HepG2 (cell line): Measurements from ENCODE around the gene ROBO3. TPM values are rescaled to one million over a fixed set of nuclear protein-coding genes. Genes with fewer than 3 reads are reported as not detected.

Experiments used
- ATAC-seq: fragments of 200-7000 bp; cut with Tn5 transposase; 3 replicates; pipeline ENCODE4 v1.9.1; 2020; ENCODE audit warnings: mild to moderate bottlenecking, moderate library complexity
- BruUV-seq: library from RNA; stranded (reverse); fragments of 400-500 nt; replicated peaks from 2 replicates; lab custom pipeline; 2021; lab: Mats Ljungman, UMichigan
- CTCF ChIA-PET: fragments of 300-600 bp; formaldehyde crosslinking; extraction: SDS; loops from one replicate; lab custom pipeline; 2021; ENCODE audit warnings: low total read pairs, inconsistent platforms, low intra/inter-chr PET ratio; lab: Yijun Ruan, JAX
- POLR2A ChIA-PET: fragments of 350-600 bp; sonication (Branson Sonifier 250); formaldehyde crosslinking; loops from one replicate; lab custom pipeline; 2020; ENCODE audit warnings: antibody characterized with exemption, inconsistent platforms; lab: Yijun Ruan, JAX
- DNase-seq: peaks from one replicate; pipeline ENCODE4 v3.0.0-alpha.2; 2015; ENCODE audit warnings: low spot score
- FAIRE-seq: peaks from 3 replicates; lab custom pipeline; 2011; peaks lifted over from hg19 to GRCh38; lab: Jason Lieb, UNC
- H2AFZ ChIP-seq: one replicate; pipeline ENCODE4 v1.6.1; 2011; ENCODE audit warnings: low read length, inconsistent platforms
- H3K27ac ChIP-seq: fragments of 300-600 bp; 3 replicates; pipeline ENCODE4 v1.8.0; 2011; ENCODE audit warnings: mixed run types, mild to moderate bottlenecking, mixed read lengths, low read length, inconsistent platforms; ENCODE audit not compliant: insufficient read depth; ENCODE audit errors: extremely low read length
- H3K27me3 ChIP-seq, 2 experiments: fragments of 200-600 bp in 1 of 2; 2 replicates in 1 of 2; 3 replicates in 1 of 2; pipeline versions ENCODE4 v1.6.0 to v1.8.0; 2011; ENCODE audit warnings: low read length in 2 of 2, mild to moderate bottlenecking in 2 of 2, moderate library complexity in 2 of 2, inconsistent platforms in 1 of 2; ENCODE audit not compliant: insufficient read depth in 2 of 2, control insufficient read depth in 1 of 2
- H3K36me3 ChIP-seq, 2 experiments: fragments of 200-600 bp in 1 of 2; replicated peaks in 1 of 2; 2 replicates in 1 of 2; 3 replicates in 1 of 2; pipeline versions ENCODE4 v1.5.1 to v1.8.0; 2011; ENCODE audit warnings: low read length in 2 of 2, inconsistent platforms in 1 of 2; ENCODE audit not compliant: insufficient read depth in 2 of 2, control insufficient read depth in 1 of 2
- H3K4me1 ChIP-seq: 2 replicates; pipeline ENCODE4 v1.5.1; 2012; ENCODE audit warnings: low read length, inconsistent platforms; ENCODE audit not compliant: insufficient read depth
- H3K4me2 ChIP-seq: 2 replicates; pipeline ENCODE4 v1.6.0; 2011; ENCODE audit warnings: low read depth, low read length, inconsistent platforms
- H3K4me3 ChIP-seq, 3 experiments: fragments of 200-600 bp in 1 of 3; sonication (generic), shearing (Covaris generic) in 1 of 3; replicated peaks in 1 of 3; 2 replicates each; pipeline ENCODE4 v1.5.1; 2011 to 2016; ENCODE audit warnings: low read length in 3 of 3, inconsistent platforms in 2 of 3, low read depth in 2 of 3, mild to moderate bottlenecking in 2 of 3, control low read depth in 1 of 3, mixed read lengths in 1 of 3; ENCODE audit not compliant: insufficient read depth in 1 of 3
- H3K79me2 ChIP-seq: one replicate; pipeline ENCODE4 v1.6.1; 2011; ENCODE audit warnings: low read length, inconsistent platforms; ENCODE audit not compliant: insufficient read depth
- H3K9ac ChIP-seq: 2 replicates; pipeline ENCODE4 v1.6.0; 2011; ENCODE audit warnings: mild to moderate bottlenecking, low read depth, low read length, inconsistent platforms; ENCODE audit not compliant: insufficient read depth
- H3K9me3 ChIP-seq: 2 replicates; pipeline ENCODE4 v1.5.1; 2012; ENCODE audit warnings: mild to moderate bottlenecking, low read length
- H4K20me1 ChIP-seq: 2 replicates; pipeline ENCODE4 v1.6.0; 2011; ENCODE audit warnings: inconsistent platforms, mild to moderate bottlenecking, low read length, moderate library complexity; ENCODE audit not compliant: insufficient read depth
- EZH2 ChIP-seq: conservative IDR thresholded peaks from 2 replicates; pipeline ENCODE4 v1.6.1; 2012; ENCODE audit warnings: mild to moderate bottlenecking, low read depth, low read length, moderate library complexity
- GATA4 ChIP-seq: sonication (generic); IDR thresholded peaks from 2 replicates; pipeline ENCODE4 v1.6.1; 2016; ENCODE audit warnings: antibody characterized with exemption, low read depth, borderline replicate concordance
- HDAC6 ChIP-seq: fragments of 200-600 bp; sonication (generic); IDR thresholded peaks from 2 replicates; pipeline ENCODE4 v1.7.0; 2017; ENCODE audit warnings: mild to moderate bottlenecking, antibody characterized with exemption, low read length, low read depth
- KLF6 ChIP-seq: IDR thresholded peaks from 2 replicates; pipeline ENCODE4 v1.8.0; 2016; ENCODE audit warnings: missing biosample characterization, missing genetic modification reagents
- NFIC ChIP-seq: IDR thresholded peaks from 2 replicates; pipeline ENCODE4 v1.6.1; 2012; ENCODE audit warnings: mild to moderate bottlenecking, low read length, inconsistent platforms
- SMAD1 ChIP-seq: sonication (generic); formaldehyde crosslinking; IDR thresholded peaks from 2 replicates; pipeline ENCODE4 v1.4.0; 2020; ENCODE audit warnings: missing genetic modification reagents, low read depth, mild to moderate bottlenecking, borderline replicate concordance
- TEF ChIP-seq: sonication (generic); formaldehyde crosslinking; IDR thresholded peaks from 2 replicates; pipeline ENCODE4 v1.5.0; 2020; ENCODE audit warnings: missing genetic modification reagents
- ZKSCAN5 ChIP-seq: sonication (generic); formaldehyde crosslinking; IDR thresholded peaks from 2 replicates; pipeline ENCODE4 v1.5.1; 2020; ENCODE audit warnings: mild to moderate bottlenecking, missing genetic modification reagents
- ZNF160 ChIP-seq: sonication (generic); formaldehyde crosslinking; IDR thresholded peaks from 2 replicates; pipeline ENCODE4 v1.8.0; 2022; ENCODE audit warnings: mild to moderate bottlenecking, inconsistent platforms, missing genetic modification reagents
- ZNF577 ChIP-seq: sonication (generic); formaldehyde crosslinking; IDR thresholded peaks from 2 replicates; pipeline ENCODE4 v1.4.0; 2020; ENCODE audit warnings: mild to moderate bottlenecking, low read depth, missing genetic modification reagents, borderline replicate concordance
- ZNF629 ChIP-seq: sonication (generic); formaldehyde crosslinking; conservative IDR thresholded peaks from 2 replicates; pipeline ENCODE4 v1.5.0; 2020; ENCODE audit warnings: missing genetic modification reagents
- ZNF720 ChIP-seq: sonication (generic); formaldehyde crosslinking; IDR thresholded peaks from 2 replicates; pipeline ENCODE4 v1.4.0; 2020; ENCODE audit warnings: missing genetic modification reagents
- ZNF747 ChIP-seq: sonication (generic); formaldehyde crosslinking; IDR thresholded peaks from 2 replicates; pipeline ENCODE4 v1.8.1; 2023; ENCODE audit warnings: missing genetic modification reagents, mild to moderate bottlenecking, borderline replicate concordance
- WGBS: methylation state at CpG from one replicate; pipeline ENCODE4 v1.1.6; 2017; ENCODE audit warnings: low lambda C conversion rate; 5-methylcytosine and 5-hydroxymethylcytosine counted together
- in situ Hi-C: cut with HindIII; loops from 2 replicates; pipeline ENCODE4 v1.10.0; 2017; ENCODE audit warnings: low pct_unique_long_range_greater_than_20kb; ENCODE audit not compliant: extremely low pct_ligation_motif_present
- intact Hi-C: fragments of 100-400 bp; cut with micrococcal nuclease; formaldehyde crosslinking; loops from one replicate; pipeline ENCODE4 v1.10.0; 2022; ENCODE audit not compliant: unreplicated experiment
- polyA plus RNA-seq, 8 experiments: library from polyadenylated mRNA; depleted of rRNA in 3 of 8; stranded (reverse) in 7 of 8; unstranded in 1 of 8; fragments of >200 nt; fragmentation: Illumina TruSeq in 4 of 8; extraction: Trizol in 4 of 8; gene quantifications; 2 replicates each; pipeline versions ENCODE4 v1.2.1 to v1.2.3, GENCODE V29; 2011 to 2016; ENCODE audit warnings: low read depth in 4 of 8, missing spikeins in 1 of 8, mixed read lengths in 1 of 8; ENCODE audit not compliant: insufficient read depth in 1 of 8
- total RNA-seq, 5 experiments: library from RNA; depleted of rRNA; stranded (reverse); fragments of >200 nt; fragmentation: Illumina TruSeq; extraction: Trizol; gene quantifications; 2 replicates each; pipeline ENCODE4 v1.2.3, GENCODE V29; 2016; ENCODE audit warnings: low read depth in 1 of 5
- TF ChIP-seq, protein P1 (sequence below): sonication (generic); formaldehyde crosslinking; IDR thresholded peaks from 2 replicates; pipeline ENCODE4 v1.4.0; 2020; ENCODE audit warnings: missing genetic modification reagents
- TF ChIP-seq, protein P2 (sequence below): sonication (generic); formaldehyde crosslinking; IDR thresholded peaks from 2 replicates; pipeline ENCODE4 v1.8.1; 2022; ENCODE audit warnings: mild to moderate bottlenecking, missing genetic modification reagents

ROBO3 gene
- total and polyA plus RNA-seq, 2 of the 13 experiments (the other 11 are each of a cell fraction or from before 2014, with no cell fraction given), result 0.07 to 2.4 TPM

- Histone ChIP-seq H3K9me3 (no peaks in the 10 kb centered on the region), H3K4me2 (no peak overlapping the region), H3K79me2 (no peaks in the 10 kb centered on the region), H2AFZ (no peak overlapping the region)
- no peak for FAIRE-seq
- 31% methylated on average over 3 of the region's 8 CpGs for WGBS
- no peak for ATAC-seq
- CTCF ChIA-PET, result no interaction called here
- no TSS peak for BruUV-seq
- no peak for TF ChIP-seq ZNF577 (CRISPR knock-in tag)
- TF ChIP-seq HDAC6, result no peak
- TF ChIP-seq ZNF629 (CRISPR knock-in tag), result peak; percentile 41; the same call in 1 of the 2 replicates
- TF ChIP-seq SMAD1 (CRISPR knock-in tag), result no peak
- TF ChIP-seq EZH2, result peak; percentile 61; the same call in 1 of the 2 replicates
- TF ChIP-seq, all 625 proteins: peak for 2
- Histone ChIP-seq H3K9ac (no peak overlapping the region), H3K4me1 (peaks cover 23% of the 10 kb centered on the region), H3K27ac (no peak overlapping the region), H3K36me3 (no peaks in the 10 kb centered on the region), H3K27me3 (peaks cover 19 to 93% of the 10 kb centered on the region in 2 experiments), H3K4me3 (no peak overlapping the region), H4K20me1 (no peaks in the 10 kb centered on the region)
- no peak for DNase-seq
- POLR2A ChIA-PET, result no interaction called here
- intact Hi-C loops, result no loop called here
- in situ Hi-C loops, result no loop called here
Measured at GRCh38 chr11:124843616-124843910, 21.7 kb upstream of the ROBO3 start.

DNA sequence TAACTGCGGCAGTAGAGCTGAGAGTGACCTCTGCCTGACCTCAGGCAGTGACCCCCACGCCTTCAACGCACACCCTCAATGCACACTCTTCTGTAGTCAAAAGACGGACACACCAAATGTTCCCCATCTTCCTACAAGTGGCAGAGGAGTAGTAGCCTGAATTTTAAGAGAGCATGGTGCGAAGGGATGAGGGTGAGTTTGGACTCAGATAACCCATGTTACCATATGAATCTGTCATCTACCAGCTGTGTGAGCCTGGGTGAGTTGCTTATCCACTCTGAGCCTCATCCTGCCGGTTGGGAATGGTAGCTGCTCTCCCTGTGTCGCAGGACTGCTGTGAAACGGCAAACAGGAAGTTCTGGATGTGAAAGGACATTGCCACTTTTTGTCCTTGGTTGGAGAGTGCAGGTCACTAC is 20.6 kb upstream of the ROBO3 start:
- WGBS, result 26% methylated on average over 5 of the region's 8 CpGs
- H4K20me1 ChIP-seq, result no peaks in the 10 kb centered on the region
- no peak overlapping the region for H3K4me2 ChIP-seq
- ChIA-PET POLR2A (no interaction called here), CTCF (no interaction called here)
- H3K79me2 ChIP-seq, result no peaks in the 10 kb centered on the region
- H3K27ac ChIP-seq, result no peak overlapping the region
- H2AFZ ChIP-seq, result no peak overlapping the region
- peaks cover 12% of the 10 kb centered on the region for H3K4me1 ChIP-seq
- DNase-seq (no peak), FAIRE-seq (no peak), ATAC-seq (no peak)
- no peaks in the 10 kb centered on the region for H3K9me3 ChIP-seq
- intact Hi-C loops (no loop called here), in situ Hi-C loops (no loop called here)
- H3K9ac ChIP-seq, result no peak overlapping the region
- H3K36me3 ChIP-seq, result no peaks in the 10 kb centered on the region
- BruUV-seq, result no TSS peak
- H3K27me3 ChIP-seq, result peaks cover 16 to 93% of the 10 kb centered on the region in 2 experiments
- no peak overlapping the region for H3K4me3 ChIP-seq
- TF ChIP-seq NFIC (no peak), KLF6 (CRISPR knock-in tag) (no peak), ZNF160 (CRISPR knock-in tag) (no peak), ZNF720 (CRISPR knock-in tag) (no peak), ZNF747 (CRISPR knock-in tag) (no peak), TEF (CRISPR knock-in tag) (no peak), GATA4 (no peak), ZKSCAN5 (CRISPR knock-in tag) (no peak)
- TF ChIP-seq, protein P1, sequence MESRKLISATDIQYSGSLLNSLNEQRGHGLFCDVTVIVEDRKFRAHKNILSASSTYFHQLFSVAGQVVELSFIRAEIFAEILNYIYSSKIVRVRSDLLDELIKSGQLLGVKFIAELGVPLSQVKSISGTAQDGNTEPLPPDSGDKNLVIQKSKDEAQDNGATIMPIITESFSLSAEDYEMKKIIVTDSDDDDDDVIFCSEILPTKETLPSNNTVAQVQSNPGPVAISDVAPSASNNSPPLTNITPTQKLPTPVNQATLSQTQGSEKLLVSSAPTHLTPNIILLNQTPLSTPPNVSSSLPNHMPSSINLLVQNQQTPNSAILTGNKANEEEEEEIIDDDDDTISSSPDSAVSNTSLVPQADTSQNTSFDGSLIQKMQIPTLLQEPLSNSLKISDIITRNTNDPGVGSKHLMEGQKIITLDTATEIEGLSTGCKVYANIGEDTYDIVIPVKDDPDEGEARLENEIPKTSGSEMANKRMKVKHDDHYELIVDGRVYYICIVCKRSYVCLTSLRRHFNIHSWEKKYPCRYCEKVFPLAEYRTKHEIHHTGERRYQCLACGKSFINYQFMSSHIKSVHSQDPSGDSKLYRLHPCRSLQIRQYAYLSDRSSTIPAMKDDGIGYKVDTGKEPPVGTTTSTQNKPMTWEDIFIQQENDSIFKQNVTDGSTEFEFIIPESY (CRISPR knock-in tag), result no peak
- TF ChIP-seq, protein P2, sequence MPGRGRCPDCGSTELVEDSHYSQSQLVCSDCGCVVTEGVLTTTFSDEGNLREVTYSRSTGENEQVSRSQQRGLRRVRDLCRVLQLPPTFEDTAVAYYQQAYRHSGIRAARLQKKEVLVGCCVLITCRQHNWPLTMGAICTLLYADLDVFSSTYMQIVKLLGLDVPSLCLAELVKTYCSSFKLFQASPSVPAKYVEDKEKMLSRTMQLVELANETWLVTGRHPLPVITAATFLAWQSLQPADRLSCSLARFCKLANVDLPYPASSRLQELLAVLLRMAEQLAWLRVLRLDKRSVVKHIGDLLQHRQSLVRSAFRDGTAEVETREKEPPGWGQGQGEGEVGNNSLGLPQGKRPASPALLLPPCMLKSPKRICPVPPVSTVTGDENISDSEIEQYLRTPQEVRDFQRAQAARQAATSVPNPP, result no peak
